Measurements from ENCODE around the gene XIRP1. TPM values are rescaled to one million over a fixed set of nuclear protein-coding genes. Genes with fewer than 3 reads are reported as not detected.
"Not testable (repeated sequence)": the region's sequence is repeated elsewhere in the genome, so short reads cannot be mapped to it uniquely, and the experiment has no call there.

Gene XIRP1
- total RNA-seq, 1 donor from 2014 or later, result not detected

DNA sequence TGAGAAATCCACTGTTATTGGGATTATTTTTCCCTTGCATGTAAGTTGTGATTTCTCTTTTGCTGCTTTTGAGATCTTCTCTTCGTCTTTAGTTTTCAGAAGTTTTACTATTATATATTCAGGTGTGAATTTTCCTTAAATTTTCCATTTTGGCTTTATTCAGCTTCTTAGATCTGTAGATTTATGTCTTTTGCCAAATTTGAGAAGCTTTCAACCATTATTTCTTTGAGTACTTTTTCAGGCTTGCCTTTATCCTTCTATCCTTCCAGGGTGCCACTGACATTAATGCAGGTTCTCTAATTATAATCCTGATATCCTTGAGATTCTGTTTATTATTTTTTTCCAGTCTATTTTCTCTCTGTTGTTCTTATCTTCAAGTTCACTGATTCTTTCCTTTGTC is 38.1 kb upstream of the XIRP1 start:
- no peaks in the 10 kb centered on the region for H3K4me1 Mint-ChIP-seq
- peaks cover 46% of the 10 kb centered on the region for H3K27me3 Mint-ChIP-seq (ENCODE audit: low read depth)
- no peaks in the 10 kb centered on the region for H3K36me3 Mint-ChIP-seq (ENCODE audit: low read depth)
- H3K9me3 Mint-ChIP-seq, result peaks cover 7% of the 10 kb centered on the region
- no peak overlapping the region for H3K4me3 Mint-ChIP-seq
- TF ChIP-seq, protein P1, sequence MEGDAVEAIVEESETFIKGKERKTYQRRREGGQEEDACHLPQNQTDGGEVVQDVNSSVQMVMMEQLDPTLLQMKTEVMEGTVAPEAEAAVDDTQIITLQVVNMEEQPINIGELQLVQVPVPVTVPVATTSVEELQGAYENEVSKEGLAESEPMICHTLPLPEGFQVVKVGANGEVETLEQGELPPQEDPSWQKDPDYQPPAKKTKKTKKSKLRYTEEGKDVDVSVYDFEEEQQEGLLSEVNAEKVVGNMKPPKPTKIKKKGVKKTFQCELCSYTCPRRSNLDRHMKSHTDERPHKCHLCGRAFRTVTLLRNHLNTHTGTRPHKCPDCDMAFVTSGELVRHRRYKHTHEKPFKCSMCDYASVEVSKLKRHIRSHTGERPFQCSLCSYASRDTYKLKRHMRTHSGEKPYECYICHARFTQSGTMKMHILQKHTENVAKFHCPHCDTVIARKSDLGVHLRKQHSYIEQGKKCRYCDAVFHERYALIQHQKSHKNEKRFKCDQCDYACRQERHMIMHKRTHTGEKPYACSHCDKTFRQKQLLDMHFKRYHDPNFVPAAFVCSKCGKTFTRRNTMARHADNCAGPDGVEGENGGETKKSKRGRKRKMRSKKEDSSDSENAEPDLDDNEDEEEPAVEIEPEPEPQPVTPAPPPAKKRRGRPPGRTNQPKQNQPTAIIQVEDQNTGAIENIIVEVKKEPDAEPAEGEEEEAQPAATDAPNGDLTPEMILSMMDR (conservative IDR thresholded peaks at IDR 0.05), result no peak
- no peak for DNase-seq (ENCODE audit: low read depth, low spot score)
- no peak overlapping the region for H3K27ac Mint-ChIP-seq (ENCODE audit: unreplicated experiment)

DNA sequence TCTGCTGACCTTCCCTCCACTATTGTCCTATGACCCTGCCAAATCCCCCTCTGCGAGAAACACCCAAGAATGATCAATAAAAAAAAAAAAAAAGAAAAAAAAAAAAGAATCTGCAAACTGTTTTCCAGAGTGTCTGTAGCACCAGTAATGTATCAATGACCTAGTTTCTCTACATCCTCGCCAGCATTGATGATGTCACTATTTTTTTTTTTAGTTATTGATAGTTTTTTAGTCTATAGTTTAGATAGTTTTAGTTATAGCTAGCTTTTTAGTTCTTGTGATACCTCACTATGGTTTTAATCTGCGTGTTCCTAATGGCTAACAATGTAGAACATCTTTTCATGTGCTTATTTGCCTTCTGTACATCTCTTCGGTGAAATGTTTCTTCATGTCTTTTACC is 36.1 kb upstream of the XIRP1 start:
- no peaks in the 10 kb centered on the region for H3K4me1 Mint-ChIP-seq
- H3K4me3 Mint-ChIP-seq, result no peak overlapping the region
- TF ChIP-seq, protein P1 (conservative IDR thresholded peaks at IDR 0.05), result no peak
- no peaks in the 10 kb centered on the region for H3K36me3 Mint-ChIP-seq (ENCODE audit: low read depth)
- peaks cover 47% of the 10 kb centered on the region for H3K27me3 Mint-ChIP-seq (ENCODE audit: low read depth)
- peaks cover 7% of the 10 kb centered on the region for H3K9me3 Mint-ChIP-seq
- no peak overlapping the region for H3K27ac Mint-ChIP-seq (ENCODE audit: unreplicated experiment)
- DNase-seq (ENCODE audit: low read depth, low spot score), result no peak

DNA sequence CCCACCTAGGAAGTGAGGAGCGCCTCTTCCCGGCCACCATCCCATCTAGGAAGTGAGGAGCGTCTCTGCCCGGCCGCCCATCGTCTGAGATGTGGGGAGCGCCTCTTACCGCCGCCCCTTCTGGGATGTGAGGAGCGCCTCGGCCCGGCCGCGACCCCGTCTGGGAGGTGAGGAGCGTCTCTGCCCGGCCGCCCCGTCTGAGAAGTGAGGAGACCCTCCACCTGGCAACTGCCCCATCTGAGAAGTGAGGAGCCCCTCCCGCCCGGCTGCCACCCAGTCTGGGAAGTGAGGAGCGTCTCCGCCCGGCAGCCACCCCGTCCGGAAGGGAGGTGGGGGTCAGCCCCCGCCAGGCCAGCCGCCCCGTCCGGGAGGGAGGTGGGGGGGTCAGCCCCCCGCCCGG is 35.2 kb upstream of the XIRP1 start:
- not testable (repeated sequence) for DNase-seq (ENCODE audit: low read depth, low spot score); H3K36me3 Mint-ChIP-seq (ENCODE audit: low read depth); H3K9me3 Mint-ChIP-seq; H3K4me1 Mint-ChIP-seq; H3K27ac Mint-ChIP-seq (ENCODE audit: unreplicated experiment); H3K4me3 Mint-ChIP-seq
- peaks cover 45% of the 10 kb centered on the region for H3K27me3 Mint-ChIP-seq (ENCODE audit: low read depth)

DNA sequence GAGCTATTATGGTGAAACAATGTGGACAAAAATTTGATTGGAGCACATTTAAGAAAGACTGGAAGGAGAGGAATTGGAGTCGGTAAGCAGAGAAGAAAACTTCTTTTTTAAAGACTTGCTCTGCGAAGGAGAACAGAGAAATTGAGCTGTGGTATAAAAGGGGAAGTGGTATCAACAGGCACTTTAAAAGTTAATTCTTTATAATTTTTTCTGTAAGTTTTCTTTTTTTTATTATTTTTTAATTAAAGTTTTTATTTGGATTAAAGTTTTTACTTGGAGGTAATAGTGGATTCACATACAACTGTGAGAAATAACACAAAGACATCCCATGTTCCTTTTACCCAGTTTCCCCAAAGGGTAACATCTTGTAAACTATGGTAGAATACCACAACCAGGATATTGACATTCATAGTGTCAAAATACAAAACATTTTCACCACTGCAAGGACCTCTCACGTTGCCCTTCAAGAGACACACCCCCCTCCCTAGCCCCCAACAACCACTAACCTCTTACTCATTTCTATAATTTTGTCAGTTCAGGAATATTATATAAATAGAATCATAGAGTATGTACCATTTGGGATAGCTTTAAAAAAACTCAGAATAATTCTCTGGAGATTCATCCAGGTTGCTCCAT is 33.8 kb upstream of the XIRP1 start:
- peaks cover 42% of the 10 kb centered on the region for H3K27me3 Mint-ChIP-seq (ENCODE audit: low read depth)
- peaks cover 7% of the 10 kb centered on the region for H3K9me3 Mint-ChIP-seq

DNA sequence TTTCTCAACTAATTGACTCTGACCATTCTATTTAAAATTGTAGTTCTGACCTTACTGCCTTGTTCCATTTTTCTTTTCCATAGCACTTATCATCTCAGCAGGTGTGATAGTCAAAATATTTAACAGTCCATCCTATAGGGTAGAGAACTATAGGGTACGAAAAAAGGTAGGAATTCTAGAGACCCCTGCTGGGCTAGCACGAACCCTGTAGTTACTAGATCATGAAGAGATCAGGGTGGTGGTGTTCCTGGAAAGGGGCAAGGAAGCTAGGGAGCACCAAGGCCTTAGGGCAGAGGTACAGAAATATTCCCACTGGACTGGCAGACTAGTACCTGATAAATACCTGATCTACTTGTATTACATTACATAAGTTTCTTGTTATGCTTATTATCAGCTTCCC is 31.9 kb upstream of the XIRP1 start:
- Mint-ChIP-seq H3K27me3 (ENCODE audit: low read depth) (peaks cover 42% of the 10 kb centered on the region), H3K36me3 (ENCODE audit: low read depth) (no peaks in the 10 kb centered on the region), H3K9me3 (no peaks in the 10 kb centered on the region), H3K4me3 (no peak overlapping the region), H3K27ac (ENCODE audit: unreplicated experiment) (no peak overlapping the region), H3K4me1 (no peaks in the 10 kb centered on the region)
- no peak for DNase-seq (ENCODE audit: low read depth, low spot score)
- TF ChIP-seq, protein P1 (conservative IDR thresholded peaks at IDR 0.05), result no peak

More for the DNA sequence above, 33.8 kb upstream of the XIRP1 start:
- Mint-ChIP-seq H3K4me1 (no peaks in the 10 kb centered on the region), H3K27ac (ENCODE audit: unreplicated experiment) (no peak overlapping the region), H3K36me3 (ENCODE audit: low read depth) (no peaks in the 10 kb centered on the region), H3K4me3 (no peak overlapping the region)
- no peak for DNase-seq (ENCODE audit: low read depth, low spot score)
- TF ChIP-seq, protein P1 (conservative IDR thresholded peaks at IDR 0.05), result no peak

DNA sequence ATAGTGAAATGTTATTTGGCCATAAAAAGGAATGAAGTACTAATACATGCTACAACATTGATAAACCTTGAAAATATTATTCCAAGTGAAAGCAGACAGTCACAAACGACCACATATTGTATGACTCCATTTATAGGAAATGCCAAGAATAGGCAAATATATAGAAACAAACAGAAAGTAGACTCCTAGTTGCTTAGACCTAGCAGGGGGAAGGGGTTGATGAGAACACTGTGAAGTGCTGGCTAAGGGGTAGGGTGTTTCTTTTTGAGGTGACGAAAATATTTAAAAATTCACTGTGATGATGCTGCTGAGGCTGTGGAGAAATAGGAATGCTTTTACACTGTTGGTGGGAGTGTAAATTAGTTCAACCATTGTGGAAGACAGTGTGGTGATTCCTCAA is 30.5 kb upstream of the XIRP1 start:
- H3K4me3 Mint-ChIP-seq, result no peak overlapping the region
- TF ChIP-seq, protein P1 (conservative IDR thresholded peaks at IDR 0.05), result no peak
- no peaks in the 10 kb centered on the region for H3K4me1 Mint-ChIP-seq
- no peaks in the 10 kb centered on the region for H3K36me3 Mint-ChIP-seq (ENCODE audit: low read depth)
- DNase-seq (ENCODE audit: low read depth, low spot score), result no peak
- H3K9me3 Mint-ChIP-seq, result no peaks in the 10 kb centered on the region
- peaks cover 42% of the 10 kb centered on the region for H3K27me3 Mint-ChIP-seq (ENCODE audit: low read depth)
- no peak overlapping the region for H3K27ac Mint-ChIP-seq (ENCODE audit: unreplicated experiment)
